ENCODE measurements around the gene GPD1.
"Not testable (repeated sequence)": the region's sequence is repeated elsewhere in the genome, so short reads cannot be mapped to it uniquely, and the experiment has no call there.

GPD1 gene

GRCh38 chr12:50074936-50075807 lies 28.6 kb upstream of the GPD1 start:
- peak; percentile 29 to 54 for DNase-seq

GRCh38 chr12:50075808-50076170 lies 28.0 kb upstream of the GPD1 start:
- DNase-seq = no peak

- DNase-seq = no peak
These were observed 26.7 kb upstream of the GPD1 start for GRCh38 chr12:50077099-50077498.

- no peak for DNase-seq
These were observed 25.5 kb upstream of the GPD1 start for GRCh38 chr12:50078281-50078680.

- DNase-seq = no peak
These were observed 24.0 kb upstream of the GPD1 start for GRCh38 chr12:50079771-50080170.

- DNase-seq = no peak
These were observed 22.6 kb upstream of the GPD1 start for GRCh38 chr12:50081096-50081808.

DNA sequence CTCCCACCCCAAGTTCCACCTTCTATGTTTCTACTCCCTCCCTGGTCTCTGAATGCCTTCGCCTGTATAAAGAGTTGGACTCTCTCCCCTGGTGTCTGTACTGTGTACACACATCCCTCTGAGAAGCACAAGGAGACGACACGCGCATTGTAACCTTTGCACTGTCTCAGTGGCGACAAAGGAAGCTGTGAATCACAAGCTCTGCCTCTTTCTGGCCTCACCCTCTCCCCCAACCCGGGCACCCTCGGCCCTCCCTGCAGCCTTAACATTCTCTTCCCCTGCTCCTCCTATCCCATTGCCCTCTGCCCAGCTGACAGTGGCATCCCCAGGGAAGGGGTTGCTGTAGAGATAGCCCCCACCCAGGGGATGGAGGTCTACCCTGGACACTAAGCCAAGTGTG lies 21.2 kb upstream of the GPD1 start:
- DNase-seq = no peak

DNA sequence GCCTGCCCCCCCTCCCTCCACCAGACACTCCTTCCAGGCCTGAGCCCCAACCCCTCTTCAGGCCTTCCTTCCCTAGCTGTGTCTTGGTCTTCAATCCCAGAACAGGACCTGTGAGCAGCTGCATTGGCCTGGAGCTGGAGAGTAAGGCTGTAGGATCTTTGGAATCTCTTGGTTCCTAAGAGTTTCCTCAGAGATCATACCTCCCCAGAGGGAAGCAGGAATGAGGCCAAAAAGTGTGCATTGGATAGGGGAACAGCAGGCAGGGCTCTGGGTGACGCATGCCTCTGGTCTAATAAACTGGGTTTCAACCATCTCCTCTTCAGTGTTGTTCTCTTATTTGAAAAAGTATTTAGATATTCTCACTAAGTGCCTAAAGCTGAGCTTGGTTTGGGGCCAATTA lies 20.5 kb upstream of the GPD1 start:
- no peak for DNase-seq

GRCh38 chr12:50084409-50084774 lies 19.4 kb upstream of the GPD1 start:
- not testable (repeated sequence) for DNase-seq

DNA sequence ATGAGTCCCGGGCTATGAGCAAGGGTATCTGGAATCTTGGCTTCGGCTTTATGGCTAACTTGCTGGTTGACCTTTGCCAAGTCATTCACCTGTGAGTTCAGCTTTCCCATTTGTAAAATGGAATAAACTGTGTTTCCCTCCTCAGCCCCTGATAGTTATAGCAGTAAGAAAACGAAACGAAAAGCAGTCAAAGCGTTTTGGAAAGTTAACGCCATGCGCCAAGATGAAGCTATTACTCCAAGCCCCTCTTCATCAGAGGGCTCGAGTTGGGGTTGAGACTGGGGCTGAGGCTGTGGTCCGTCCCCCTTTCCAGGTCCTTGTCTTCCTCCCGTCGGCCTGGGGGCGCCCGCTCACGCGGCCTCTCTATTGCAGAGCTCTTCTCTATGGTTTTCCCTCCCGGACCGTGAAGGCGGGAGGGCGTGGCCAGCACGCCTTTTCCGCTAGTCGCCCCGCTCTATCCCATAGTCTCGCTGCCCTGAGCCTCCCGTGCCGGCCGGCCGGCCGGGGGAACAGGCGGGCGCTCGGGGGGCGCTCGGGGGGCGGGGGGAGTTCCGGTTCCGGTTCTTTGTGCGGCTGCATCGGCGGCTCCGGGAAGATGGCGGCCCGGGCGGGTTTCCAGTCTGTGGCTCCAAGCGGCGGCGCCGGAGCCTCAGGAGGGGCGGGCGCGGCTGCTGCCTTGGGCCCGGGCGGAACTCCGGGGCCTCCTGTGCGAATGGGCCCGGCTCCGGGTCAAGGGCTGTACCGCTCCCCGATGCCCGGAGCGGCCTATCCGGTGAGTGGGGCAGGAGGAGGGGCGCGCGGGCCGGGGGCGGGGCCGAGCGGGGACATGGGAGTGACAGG lies 18.8 kb upstream of the GPD1 start, which contains the start of gene SMARCD1:
Gene SMARCD1, plus strand, starts transcription at position 568 of the 840 bp plus-strand sequence. Its CDS starts 28 bp downstream, at position 596.
- peak; percentile 90 to 95 for DNase-seq

DNA sequence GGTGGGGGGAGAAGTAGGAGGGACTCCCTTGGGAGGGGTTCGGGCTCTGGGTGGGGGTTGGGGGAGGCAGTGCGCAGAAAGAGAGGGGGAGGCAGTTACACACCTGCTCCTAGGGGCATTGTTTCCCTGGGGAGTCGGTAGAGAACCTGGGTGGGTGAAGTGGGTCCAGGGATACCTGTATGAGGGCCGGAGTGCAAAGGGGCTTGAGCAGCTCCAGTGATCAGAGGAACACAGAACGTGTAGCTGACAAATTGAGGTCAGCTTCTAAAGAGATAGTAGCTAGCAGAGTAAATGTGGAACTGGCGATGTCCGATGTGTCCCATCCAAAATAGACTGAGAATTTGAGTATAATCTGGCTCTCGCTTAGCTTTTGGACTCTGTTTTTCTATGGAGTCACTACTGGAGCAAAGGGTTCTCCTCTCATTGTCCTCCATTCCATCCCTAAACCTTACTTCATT lies 18.2 kb upstream of the GPD1 start:
- DNase-seq = peak in 1 of 2 experiments; percentile 52

DNA sequence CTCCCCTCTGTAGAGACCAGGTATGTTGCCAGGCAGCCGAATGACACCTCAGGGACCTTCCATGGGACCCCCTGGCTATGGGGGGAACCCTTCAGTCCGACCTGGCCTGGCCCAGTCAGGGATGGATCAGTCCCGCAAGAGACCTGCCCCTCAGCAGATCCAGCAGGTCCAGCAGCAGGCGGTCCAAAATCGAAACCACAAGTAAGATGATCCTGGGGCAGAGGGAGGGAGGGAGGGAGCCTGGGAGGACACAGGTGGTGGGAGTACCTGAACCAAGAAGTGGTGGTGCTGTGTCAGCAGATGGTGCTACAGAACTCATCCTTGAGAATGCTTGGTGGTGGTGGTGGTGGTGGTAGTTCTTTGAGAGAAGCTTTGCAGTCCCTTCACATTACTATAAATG lies 17.7 kb upstream of the GPD1 start:
- DNase-seq = no peak

DNA sequence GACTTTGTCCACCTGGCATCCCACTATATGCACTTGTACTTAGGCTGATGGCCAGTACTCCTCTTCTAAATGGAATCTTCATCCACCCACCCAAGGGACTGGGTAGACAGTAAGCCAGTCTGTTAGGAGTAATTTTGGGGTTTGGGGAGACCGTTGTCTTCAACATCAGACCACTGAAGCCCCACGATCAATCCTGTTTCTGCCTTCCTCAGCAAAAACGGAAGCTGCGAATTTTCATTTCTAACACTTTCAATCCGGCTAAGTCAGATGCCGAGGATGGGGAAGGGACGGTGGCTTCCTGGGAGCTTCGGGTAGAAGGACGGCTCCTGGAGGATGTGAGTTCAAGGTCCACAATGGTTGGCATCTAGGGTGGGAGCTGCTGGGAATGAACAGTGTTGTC lies 16.7 kb upstream of the GPD1 start:
- DNase-seq = no peak

DNA sequence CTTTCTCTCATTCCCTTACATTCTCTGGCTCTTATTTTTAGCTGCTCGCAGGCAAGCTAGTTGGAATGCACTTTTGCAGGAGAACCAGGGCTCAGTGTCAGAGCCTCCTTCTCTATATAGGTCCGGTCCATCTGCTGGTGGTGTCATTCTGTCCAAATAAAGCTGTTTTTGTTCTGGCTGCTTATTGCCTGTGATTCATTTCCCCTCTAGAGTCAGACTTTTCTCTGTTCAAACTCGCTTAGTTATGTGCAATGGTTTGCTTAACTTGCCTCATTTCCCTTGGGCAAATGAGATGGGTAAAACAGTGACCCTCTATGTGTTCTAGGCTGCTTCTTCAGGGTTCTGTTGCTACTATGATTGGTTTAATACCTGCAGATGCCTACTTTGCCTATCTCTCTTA lies 15.8 kb upstream of the GPD1 start:
- no peak for DNase-seq

- DNase-seq = peak in 1 of 2 experiments; percentile 64
These were observed 15.1 kb upstream of the GPD1 start for GRCh38 chr12:50088577-50089335.

- DNase-seq = no peak
These were observed 14.1 kb upstream of the GPD1 start for GRCh38 chr12:50089730-50090129.

DNA sequence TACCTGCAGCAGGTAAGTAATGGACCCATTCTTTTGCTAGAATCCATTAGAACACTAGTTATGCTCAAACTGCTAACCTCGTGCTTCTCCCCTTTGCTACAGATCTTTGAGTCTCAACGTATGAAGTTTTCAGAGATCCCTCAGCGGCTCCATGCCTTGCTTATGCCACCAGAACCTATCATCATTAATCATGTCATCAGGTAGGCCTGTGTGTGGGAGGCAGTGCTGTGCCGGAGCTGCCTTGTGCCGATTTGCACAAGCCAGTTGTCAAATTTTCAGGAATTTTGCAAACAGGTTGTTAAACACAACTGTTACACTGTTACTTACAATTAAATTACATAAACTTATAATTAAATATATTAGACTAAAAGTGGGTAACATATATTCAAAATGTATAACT lies 13.4 kb upstream of the GPD1 start:
- no peak for DNase-seq

GRCh38 chr12:50097952-50098351 lies 5.9 kb upstream of the GPD1 start:
- no peak for DNase-seq

- no peak for DNase-seq
These were observed 4.4 kb upstream of the GPD1 start for GRCh38 chr12:50099302-50100008.

DNA sequence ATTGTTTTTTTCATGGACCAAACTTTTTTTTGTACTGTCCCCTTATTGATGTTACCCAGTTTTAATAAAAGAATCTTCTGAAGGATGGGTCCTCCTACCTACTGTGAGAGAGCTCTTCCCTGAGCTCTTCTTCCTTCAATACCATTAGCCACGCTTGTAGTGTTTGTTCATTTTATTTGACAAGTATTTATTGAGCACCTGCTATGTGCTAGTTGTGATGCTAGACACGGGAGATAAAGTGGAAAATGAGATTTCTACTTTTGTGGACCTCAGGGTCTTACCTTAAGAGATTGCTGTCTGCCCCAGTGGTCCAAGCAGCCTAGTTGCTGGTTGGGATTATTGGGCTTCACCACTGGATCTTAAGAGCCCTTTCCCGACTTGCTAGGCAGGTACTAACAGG lies 3.2 kb upstream of the GPD1 start:
- DNase-seq = no peak

GRCh38 chr12:50101663-50102062 lies 2.1 kb upstream of the GPD1 start:
- peak in 1 of 2 experiments; percentile 25 for DNase-seq

DNA sequence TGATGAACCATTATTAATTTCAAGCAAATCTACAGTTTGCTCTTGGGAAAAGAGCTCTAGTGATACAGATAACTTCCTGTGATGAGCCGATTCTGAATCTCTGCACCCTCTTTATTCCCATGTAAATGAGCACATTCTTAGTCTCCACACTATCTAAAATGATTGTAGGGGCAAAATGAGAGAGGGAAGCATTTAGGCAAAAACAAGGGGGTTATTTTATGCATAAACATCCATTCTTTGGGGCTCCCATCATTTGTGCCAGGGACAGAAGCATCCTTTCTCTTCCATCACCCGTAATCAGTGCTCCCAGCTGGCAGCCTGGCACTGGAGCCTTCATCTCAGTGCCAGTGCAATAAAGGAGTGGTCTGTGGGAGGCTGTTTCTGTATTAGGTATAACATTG lies 1.7 kb upstream of the GPD1 start:
- DNase-seq = no peak

Measured in NCI-H524 (cell line).